DOHH2 (cell line): ENCODE data around the gene ARHGDIA.

ENCODE experiments used
- EZH2phosphoT487 ChIP-seq: fragments of 200-600 bp; sonication (generic); IDR thresholded peaks from 2 replicates; pipeline ENCODE4 v1.6.1; 2017; ENCODE audit warnings: borderline replicate concordance, mild to moderate bottlenecking, antibody characterized with exemption, low read length, moderate library complexity, mixed read lengths
- TF ChIP-seq, protein P1 (sequence below): fragments of 200-600 bp; sonication (generic); IDR thresholded peaks from one replicate; pipeline ENCODE4 v1.5.1; 2014; ENCODE audit warnings: antibody characterized with exemption, mild to moderate bottlenecking, low read depth, low read length; ENCODE audit not compliant: poor library complexity, severe bottlenecking

GRCh38 chr17:81912441-81913309, 41.5 kb upstream of the ARHGDIA start:
- TF ChIP-seq, protein P1, sequence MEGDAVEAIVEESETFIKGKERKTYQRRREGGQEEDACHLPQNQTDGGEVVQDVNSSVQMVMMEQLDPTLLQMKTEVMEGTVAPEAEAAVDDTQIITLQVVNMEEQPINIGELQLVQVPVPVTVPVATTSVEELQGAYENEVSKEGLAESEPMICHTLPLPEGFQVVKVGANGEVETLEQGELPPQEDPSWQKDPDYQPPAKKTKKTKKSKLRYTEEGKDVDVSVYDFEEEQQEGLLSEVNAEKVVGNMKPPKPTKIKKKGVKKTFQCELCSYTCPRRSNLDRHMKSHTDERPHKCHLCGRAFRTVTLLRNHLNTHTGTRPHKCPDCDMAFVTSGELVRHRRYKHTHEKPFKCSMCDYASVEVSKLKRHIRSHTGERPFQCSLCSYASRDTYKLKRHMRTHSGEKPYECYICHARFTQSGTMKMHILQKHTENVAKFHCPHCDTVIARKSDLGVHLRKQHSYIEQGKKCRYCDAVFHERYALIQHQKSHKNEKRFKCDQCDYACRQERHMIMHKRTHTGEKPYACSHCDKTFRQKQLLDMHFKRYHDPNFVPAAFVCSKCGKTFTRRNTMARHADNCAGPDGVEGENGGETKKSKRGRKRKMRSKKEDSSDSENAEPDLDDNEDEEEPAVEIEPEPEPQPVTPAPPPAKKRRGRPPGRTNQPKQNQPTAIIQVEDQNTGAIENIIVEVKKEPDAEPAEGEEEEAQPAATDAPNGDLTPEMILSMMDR: no peak
- no peak for TF ChIP-seq EZH2phosphoT487
